Right lobe of liver (tissue), 4 donors: ENCODE measurements around the gene SLC36A4.
"Not testable (repeated sequence)": the region's sequence is repeated elsewhere in the genome, so short reads cannot be mapped to it uniquely, and the experiment has no call there.

Experiments
- CTCF ChIP-seq, 4 donors: fragments of 200-600 bp in 3 of 4; fragments of 450-650 bp in 1 of 4; IDR thresholded peaks; one replicate each; pipeline versions ENCODE4 v1.5.1 to v1.8.0; 2016 to 2022; ENCODE audit warnings: antibody characterized with exemption in 4 of 4, mild to moderate bottlenecking in 2 of 4
- POLR2A ChIP-seq: fragments of 450-650 bp; IDR thresholded peaks from one replicate; pipeline ENCODE4 v1.6.1; 2017; ENCODE audit warnings: antibody characterized with exemption, mild to moderate bottlenecking
- donor health status: DM: no; HTN: no; CAD: no.
- donor health status: DM: no; HTN: no; CAD: no.
- donor health status: DM: no; HTN: yes; CAD: no.

GRCh38 chr11:93111147-93111546, 86.6 kb downstream of the SLC36A4 start:
- TF ChIP-seq CTCF (IDR thresholded peaks at IDR 0.05); POLR2A: not testable (repeated sequence)
